NCI-H1417 treated with DMSO at 0.1 percent for 48 hours (cell line): ENCODE data around the gene RGSL1.

Experiments
- DNase-seq: peaks from one replicate; lab custom pipeline; 2025; lab: John Stamatoyannopoulos, UW

Gene RGSL1

GRCh38 chr1:182549346-182549745 lies 99.4 kb downstream of the RGSL1 start:
- DNase-seq, result no peak

- DNase-seq, result no peak
Observed at GRCh38 chr1:182549811-182550210, 99.9 kb downstream of the RGSL1 start.

- no peak for DNase-seq
Observed at GRCh38 chr1:182552527-182552926, 102.6 kb downstream of the RGSL1 start.

- no peak for DNase-seq
Observed at GRCh38 chr1:182555493-182555892, 105.5 kb downstream of the RGSL1 start.

GRCh38 chr1:182556279-182556678 lies 106.3 kb downstream of the RGSL1 start:
- DNase-seq, result no peak

GRCh38 chr1:182560392-182560984 lies 110.5 kb downstream of the RGSL1 start:
- DNase-seq, result no peak

- DNase-seq, result no peak
Observed at GRCh38 chr1:182561456-182561855, 111.5 kb downstream of the RGSL1 start.

GRCh38 chr1:182563095-182563494 lies 113.1 kb downstream of the RGSL1 start:
- no peak for DNase-seq

GRCh38 chr1:182564406-182565004 lies 114.6 kb downstream of the RGSL1 start:
- no peak for DNase-seq

GRCh38 chr1:182565537-182565936 lies 115.6 kb downstream of the RGSL1 start:
- no peak for DNase-seq

GRCh38 chr1:182567629-182568028 lies 117.7 kb downstream of the RGSL1 start:
- DNase-seq, result no peak

- no peak for DNase-seq
Observed at GRCh38 chr1:182568647-182569284, 118.8 kb downstream of the RGSL1 start.

- no peak for DNase-seq
Observed at GRCh38 chr1:182569939-182570610, 120.1 kb downstream of the RGSL1 start.

- DNase-seq, result no peak
Observed at GRCh38 chr1:182570611-182570970, 120.6 kb downstream of the RGSL1 start.

- DNase-seq, result no peak
Observed at GRCh38 chr1:182574156-182574555, 124.2 kb downstream of the RGSL1 start.

- no peak for DNase-seq
Observed at GRCh38 chr1:182575540-182576149, 125.7 kb downstream of the RGSL1 start.

- no peak for DNase-seq
Observed at GRCh38 chr1:182580736-182581135, 130.8 kb downstream of the RGSL1 start.

GRCh38 chr1:182584746-182585145 lies 134.8 kb downstream of the RGSL1 start:
- DNase-seq, result no peak

GRCh38 chr1:182586380-182586779 lies 136.4 kb downstream of the RGSL1 start:
- DNase-seq, result no peak

GRCh38 chr1:182587093-182587492 lies 137.1 kb downstream of the RGSL1 start:
- DNase-seq, result no peak

- no peak for DNase-seq
Observed at GRCh38 chr1:182587666-182588499, 137.9 kb downstream of the RGSL1 start.
